Epithelial cell of proximal tubule (primary cell): ENCODE results near the gene CARD11. TPM values are rescaled to one million over a fixed set of nuclear protein-coding genes. Genes with fewer than 3 reads are reported as not detected.

ENCODE experiments used
- DNase-seq: peaks from one replicate; pipeline ENCODE4 v3.0.0-alpha.2; 2011; ENCODE audit warnings: low read depth
- H3K4me3 ChIP-seq: 2 replicates; pipeline ENCODE4 v1.5.1; 2011; ENCODE audit warnings: low read depth, mild to moderate bottlenecking, low read length
- total RNA-seq: library from RNA; depleted of rRNA; stranded (reverse); fragments of >200 nt; gene quantifications from 2 replicates; pipeline ENCODE4 v1.2.3, GENCODE V29; 2015
- TF ChIP-seq, protein P1 (sequence below): conservative IDR thresholded peaks from 2 replicates; pipeline ENCODE4 v1.5.1; 2012; ENCODE audit warnings: low read depth, mild to moderate bottlenecking, low read length

The CARD11 gene
- total RNA-seq, 1 donor from 2014 or later: 18.7 TPM

DNA sequence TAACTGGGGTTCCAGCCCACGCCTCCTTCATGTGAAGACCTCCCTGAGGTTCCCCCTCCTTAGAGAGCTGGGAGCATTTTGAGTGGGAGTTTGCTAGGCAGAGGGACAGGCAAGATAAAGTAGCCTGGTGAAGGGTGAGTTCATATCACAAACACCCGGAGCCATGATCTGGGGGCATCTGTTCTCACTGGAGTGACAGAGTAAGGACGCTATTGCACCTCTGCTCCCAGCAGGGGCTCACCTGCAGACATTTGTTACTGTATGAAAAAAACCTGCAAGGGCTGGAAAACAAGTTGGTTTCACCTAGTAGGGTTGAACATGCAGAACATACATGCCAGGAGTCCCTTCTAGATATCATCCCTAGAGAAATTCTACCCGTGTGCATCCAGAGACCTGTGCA lies 88.4 kb downstream of the CARD11 start:
- DNase-seq: no peak
- H3K4me3 ChIP-seq: no peak overlapping the region
- TF ChIP-seq, protein P1, sequence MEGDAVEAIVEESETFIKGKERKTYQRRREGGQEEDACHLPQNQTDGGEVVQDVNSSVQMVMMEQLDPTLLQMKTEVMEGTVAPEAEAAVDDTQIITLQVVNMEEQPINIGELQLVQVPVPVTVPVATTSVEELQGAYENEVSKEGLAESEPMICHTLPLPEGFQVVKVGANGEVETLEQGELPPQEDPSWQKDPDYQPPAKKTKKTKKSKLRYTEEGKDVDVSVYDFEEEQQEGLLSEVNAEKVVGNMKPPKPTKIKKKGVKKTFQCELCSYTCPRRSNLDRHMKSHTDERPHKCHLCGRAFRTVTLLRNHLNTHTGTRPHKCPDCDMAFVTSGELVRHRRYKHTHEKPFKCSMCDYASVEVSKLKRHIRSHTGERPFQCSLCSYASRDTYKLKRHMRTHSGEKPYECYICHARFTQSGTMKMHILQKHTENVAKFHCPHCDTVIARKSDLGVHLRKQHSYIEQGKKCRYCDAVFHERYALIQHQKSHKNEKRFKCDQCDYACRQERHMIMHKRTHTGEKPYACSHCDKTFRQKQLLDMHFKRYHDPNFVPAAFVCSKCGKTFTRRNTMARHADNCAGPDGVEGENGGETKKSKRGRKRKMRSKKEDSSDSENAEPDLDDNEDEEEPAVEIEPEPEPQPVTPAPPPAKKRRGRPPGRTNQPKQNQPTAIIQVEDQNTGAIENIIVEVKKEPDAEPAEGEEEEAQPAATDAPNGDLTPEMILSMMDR: no peak

DNA sequence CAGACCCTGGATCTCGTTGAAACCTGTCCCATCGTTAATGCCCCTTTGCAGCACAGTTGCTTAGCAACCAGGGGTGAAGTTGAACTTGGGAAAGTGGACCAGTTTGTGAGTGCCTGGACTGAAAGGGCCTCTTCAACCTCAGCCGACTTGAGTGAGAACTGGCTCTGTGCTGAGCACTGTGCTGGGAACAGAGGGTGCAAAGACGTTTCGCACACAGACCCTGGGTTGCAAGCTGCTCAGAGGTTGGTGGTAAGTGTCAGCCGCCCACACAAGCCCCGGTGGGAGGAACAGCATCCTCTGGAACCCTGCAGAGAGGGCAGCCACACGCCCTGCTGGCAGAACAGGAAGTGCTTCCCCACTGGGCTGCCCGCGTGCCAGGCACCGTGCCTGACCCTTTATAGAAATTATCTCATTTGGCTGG lies 89.2 kb downstream of the CARD11 start:
- H3K4me3 ChIP-seq: no peak overlapping the region
- no peak for DNase-seq
- TF ChIP-seq, protein P1: no peak

DNA sequence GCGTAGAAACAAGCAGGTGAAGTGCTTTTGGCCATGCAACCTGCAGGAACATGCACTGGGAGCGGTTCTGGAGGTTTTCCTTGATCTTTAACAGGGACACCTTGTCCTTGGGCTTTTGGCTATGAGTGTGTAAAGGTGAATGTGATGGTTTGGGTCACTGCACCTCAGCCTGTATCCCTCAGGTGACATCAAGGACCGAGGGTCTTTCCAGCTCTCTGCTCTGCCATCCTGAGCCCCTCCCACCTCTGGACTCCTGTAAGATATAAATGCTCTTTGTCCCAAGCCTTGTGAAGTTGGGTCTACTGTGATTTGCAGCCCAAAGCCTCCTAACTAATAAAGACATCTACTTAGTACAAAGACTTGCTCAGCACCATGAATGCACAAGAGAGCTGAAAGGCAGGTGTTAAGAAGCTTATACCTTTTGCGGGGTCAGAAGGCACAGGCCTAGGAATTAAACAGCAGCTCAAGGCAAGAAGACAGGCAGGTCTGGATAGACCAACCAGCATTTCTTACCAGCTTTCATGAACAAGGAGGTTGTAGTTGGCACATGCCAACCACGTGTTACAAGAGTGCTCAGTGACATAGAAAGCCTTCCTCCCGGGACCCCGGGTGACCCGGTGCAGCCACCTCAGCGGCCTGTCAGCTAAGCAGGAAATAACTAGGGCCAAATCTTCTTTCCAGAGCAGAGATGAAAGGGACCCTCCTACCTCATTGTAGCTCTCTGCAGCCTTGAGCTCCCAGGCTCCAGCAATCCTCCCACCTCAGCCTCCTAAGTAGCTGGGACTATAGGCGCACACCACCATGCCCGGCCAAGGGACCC lies 89.9 kb downstream of the CARD11 start:
- no peak overlapping the region for H3K4me3 ChIP-seq
- TF ChIP-seq, protein P1: no peak
- DNase-seq: no peak

DNA sequence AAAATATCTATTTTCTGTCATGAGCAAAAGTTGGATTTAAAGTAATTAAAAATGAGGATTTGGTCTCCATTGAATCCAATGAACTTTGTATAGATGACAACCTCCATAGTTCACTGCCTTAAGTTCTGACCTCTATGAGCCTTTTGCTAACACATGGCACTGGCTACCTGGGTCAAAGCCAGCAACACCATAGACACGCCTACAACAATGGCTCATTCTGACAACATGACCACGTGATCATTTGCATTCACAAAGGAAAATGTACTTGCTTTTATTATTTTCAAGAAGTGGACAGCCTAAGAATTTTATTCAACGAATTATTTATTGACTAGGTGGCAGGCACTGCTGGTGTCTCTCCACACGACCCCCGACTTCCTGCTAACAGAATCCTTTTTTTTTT lies 90.6 kb downstream of the CARD11 start:
- TF ChIP-seq, protein P1: no peak
- DNase-seq: no peak
- no peak overlapping the region for H3K4me3 ChIP-seq

DNA sequence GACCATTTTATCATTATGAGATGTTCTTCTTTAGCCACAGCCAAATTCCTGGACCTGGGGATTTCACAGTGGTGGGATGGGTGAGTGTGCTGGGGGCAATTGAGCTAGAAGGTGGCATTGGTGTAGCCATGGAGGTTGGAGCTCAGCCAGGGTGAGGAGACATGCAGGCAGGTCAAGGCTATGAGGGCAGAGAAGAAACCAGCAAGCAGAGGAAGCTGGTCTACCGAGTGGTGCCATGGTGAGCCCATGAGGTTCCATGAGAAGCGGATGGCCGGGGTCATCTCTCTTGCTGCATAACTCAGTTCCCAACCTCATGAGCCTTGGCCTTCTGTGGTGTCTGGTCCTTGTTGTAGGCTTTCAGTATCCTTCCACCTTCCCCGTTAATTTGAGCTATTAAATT lies 91.4 kb downstream of the CARD11 start:
- no peak for DNase-seq
- TF ChIP-seq, protein P1: no peak
- no peak overlapping the region for H3K4me3 ChIP-seq

DNA sequence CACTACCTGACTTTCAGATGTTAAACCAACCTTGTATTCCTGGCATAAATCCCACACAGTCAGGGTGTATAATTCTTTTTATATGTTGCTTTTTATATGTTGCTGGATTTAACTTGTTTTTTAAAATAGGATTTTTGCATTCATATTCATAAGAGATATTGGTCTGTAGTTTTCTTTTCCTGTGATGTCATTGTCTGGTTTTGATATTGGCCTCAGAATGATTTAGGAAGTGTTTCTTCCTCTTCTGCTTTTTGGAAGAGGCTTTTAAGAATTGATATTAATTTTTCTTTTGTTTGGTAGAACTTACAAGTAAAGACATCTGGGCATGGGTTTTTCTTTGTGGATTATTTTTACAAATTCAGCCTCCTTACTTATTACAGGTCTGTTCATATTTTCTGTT lies 93.1 kb downstream of the CARD11 start:
- no peak for DNase-seq
- TF ChIP-seq, protein P1: no peak
- no peak overlapping the region for H3K4me3 ChIP-seq

DNA sequence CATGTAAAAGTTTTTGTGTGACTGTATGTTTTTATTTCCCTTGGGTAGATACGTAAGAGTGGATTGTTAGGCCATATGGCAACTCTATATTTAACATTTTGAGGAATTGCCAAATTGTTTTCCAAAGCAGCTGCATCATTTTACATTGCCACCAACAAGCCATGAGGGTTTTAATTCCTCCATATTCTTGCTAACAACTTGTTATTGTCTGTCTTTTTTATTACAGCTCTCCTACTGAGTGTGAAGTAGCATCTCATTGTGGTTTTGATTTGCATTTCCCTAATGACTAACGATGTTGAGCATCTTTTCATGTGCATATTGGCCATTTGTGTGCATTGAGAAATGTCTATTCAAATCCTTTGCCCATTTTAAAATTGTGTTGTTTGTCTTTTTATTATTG lies 94.9 kb downstream of the CARD11 start:
- TF ChIP-seq, protein P1: no peak
- H3K4me3 ChIP-seq: no peak overlapping the region
- DNase-seq: no peak
